ENCODE measurements around the gene SPATA2. TPM values are rescaled to one million over a fixed set of nuclear protein-coding genes. Genes with fewer than 3 reads are reported as not detected.
"Not testable (repeated sequence)": the region's sequence is repeated elsewhere in the genome, so short reads cannot be mapped to it uniquely, and the experiment has no call there.

Gene SPATA2
- total and polyA plus RNA-seq, 4 donors: 1.2 to 3.4 (median 1.4) TPM

DNA sequence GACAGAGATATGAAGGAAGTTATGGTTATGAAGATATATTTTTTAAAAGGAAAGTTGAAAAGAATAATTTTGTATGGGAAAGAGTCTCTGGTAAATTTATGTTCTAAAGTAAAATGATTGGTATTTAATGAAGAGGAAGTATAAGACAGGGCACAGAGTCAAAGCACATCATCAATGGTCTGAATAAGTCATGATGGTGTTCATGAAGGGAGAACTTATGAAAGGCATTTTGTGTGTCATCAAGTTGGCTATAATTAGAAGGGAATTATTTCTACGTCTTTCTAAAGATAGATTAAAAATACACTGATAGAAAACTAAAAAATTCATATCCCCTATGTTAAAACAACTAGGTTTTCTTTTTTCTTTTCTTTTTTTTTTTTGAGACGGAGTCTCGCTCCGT lies 46.1 kb upstream of the SPATA2 start:
- Histone ChIP-seq H3K36me3 (ENCODE audit: control insufficient read depth in 4 of 4, insufficient read depth in 3 of 4, low read depth in 1 of 4, low read length in 3 of 4) (peaks cover 0 to 9% (median 0%) of the 10 kb centered on the region in 4 donors), H3K4me1 (ENCODE audit: control insufficient read depth in 4 of 4, insufficient read depth in 4 of 4, low read length in 3 of 4) (peaks cover 0 to 1% (median 0%) of the 10 kb centered on the region in 4 donors)
- WGBS: 92% methylated on average over 4 of the region's 4 CpGs

GRCh38 chr20:49957089-49957938 lies 42.0 kb upstream of the SPATA2 start:
- H3K9ac ChIP-seq (ENCODE audit: low read depth in 1 of 2, low read length in 2 of 2); H3K4me3 ChIP-seq (ENCODE audit: low read depth in 1 of 3, low read length in 3 of 3); H3K9me3 ChIP-seq (ENCODE audit: control insufficient read depth in 4 of 4, low read length in 3 of 4); H3K27ac ChIP-seq (ENCODE audit: low read depth in 1 of 2, low read length in 2 of 2); H3K27me3 ChIP-seq (ENCODE audit: control insufficient read depth in 4 of 4, insufficient read depth in 4 of 4, low read length in 3 of 4); H3K4me1 ChIP-seq (ENCODE audit: control insufficient read depth in 4 of 4, insufficient read depth in 4 of 4, low read length in 3 of 4); DNase-seq (ENCODE audit: low spot score): not testable (repeated sequence)
- peaks cover 4 to 39% (median 28%) of the 10 kb centered on the region in 4 donors for H3K36me3 ChIP-seq (ENCODE audit: control insufficient read depth in 4 of 4, insufficient read depth in 3 of 4, low read depth in 1 of 4, low read length in 3 of 4)
- TF ChIP-seq HNF4A (conservative IDR thresholded peaks at IDR 0.05) (peak in 1 of 2 donors; percentile 5), RAD21 (IDR thresholded peaks at IDR 0.05) (peak in 1 of 2 donors; percentile 55), CTCF (IDR thresholded peaks at IDR 0.05; ENCODE audit: low read depth, low read length, missing input control) (peak; percentile 15)
- 84% methylated on average over 12 of the region's 12 CpGs for WGBS

More for the DNA sequence above, 46.1 kb upstream of the SPATA2 start:
- no peak for TF ChIP-seq SP1 (IDR thresholded peaks at IDR 0.05)
- no peak for TF ChIP-seq EGR1 (IDR thresholded peaks at IDR 0.05; ENCODE audit: low read depth in 2 of 2)
- no peak for TF ChIP-seq YY1 (IDR thresholded peaks at IDR 0.05)
- TF ChIP-seq TAF1 (conservative IDR thresholded peaks at IDR 0.05): no peak
- TF ChIP-seq, protein P1, sequence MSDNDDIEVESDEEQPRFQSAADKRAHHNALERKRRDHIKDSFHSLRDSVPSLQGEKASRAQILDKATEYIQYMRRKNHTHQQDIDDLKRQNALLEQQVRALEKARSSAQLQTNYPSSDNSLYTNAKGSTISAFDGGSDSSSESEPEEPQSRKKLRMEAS (IDR thresholded peaks at IDR 0.05): no peak
- TF ChIP-seq, protein P2, sequence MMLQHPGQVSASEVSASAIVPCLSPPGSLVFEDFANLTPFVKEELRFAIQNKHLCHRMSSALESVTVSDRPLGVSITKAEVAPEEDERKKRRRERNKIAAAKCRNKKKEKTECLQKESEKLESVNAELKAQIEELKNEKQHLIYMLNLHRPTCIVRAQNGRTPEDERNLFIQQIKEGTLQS (IDR thresholded peaks at IDR 0.05): no peak
- TF ChIP-seq, protein P3, sequence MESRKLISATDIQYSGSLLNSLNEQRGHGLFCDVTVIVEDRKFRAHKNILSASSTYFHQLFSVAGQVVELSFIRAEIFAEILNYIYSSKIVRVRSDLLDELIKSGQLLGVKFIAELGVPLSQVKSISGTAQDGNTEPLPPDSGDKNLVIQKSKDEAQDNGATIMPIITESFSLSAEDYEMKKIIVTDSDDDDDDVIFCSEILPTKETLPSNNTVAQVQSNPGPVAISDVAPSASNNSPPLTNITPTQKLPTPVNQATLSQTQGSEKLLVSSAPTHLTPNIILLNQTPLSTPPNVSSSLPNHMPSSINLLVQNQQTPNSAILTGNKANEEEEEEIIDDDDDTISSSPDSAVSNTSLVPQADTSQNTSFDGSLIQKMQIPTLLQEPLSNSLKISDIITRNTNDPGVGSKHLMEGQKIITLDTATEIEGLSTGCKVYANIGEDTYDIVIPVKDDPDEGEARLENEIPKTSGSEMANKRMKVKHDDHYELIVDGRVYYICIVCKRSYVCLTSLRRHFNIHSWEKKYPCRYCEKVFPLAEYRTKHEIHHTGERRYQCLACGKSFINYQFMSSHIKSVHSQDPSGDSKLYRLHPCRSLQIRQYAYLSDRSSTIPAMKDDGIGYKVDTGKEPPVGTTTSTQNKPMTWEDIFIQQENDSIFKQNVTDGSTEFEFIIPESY (IDR thresholded peaks at IDR 0.05): no peak
- no peak for TF ChIP-seq FOXA1 (IDR thresholded peaks at IDR 0.05)
- TF ChIP-seq HNF4A (conservative IDR thresholded peaks at IDR 0.05): no peak
- no peak for TF ChIP-seq NR2F2 (IDR thresholded peaks at IDR 0.05)
- TF ChIP-seq RAD21 (IDR thresholded peaks at IDR 0.05): no peak
- no peak for TF ChIP-seq HNF4G (IDR thresholded peaks at IDR 0.05)
- TF ChIP-seq RXRA (IDR thresholded peaks at IDR 0.05): no peak
- no peak for TF ChIP-seq CTCF (IDR thresholded peaks at IDR 0.05; ENCODE audit: low read depth, low read length, missing input control)
- no peak for TF ChIP-seq FOXA2 (IDR thresholded peaks at IDR 0.05)
- TF ChIP-seq JUND (IDR thresholded peaks at IDR 0.05): no peak
- Histone ChIP-seq H3K27ac (ENCODE audit: low read depth in 1 of 2, low read length in 2 of 2) (no peak overlapping the region), H3K9me3 (ENCODE audit: control insufficient read depth in 4 of 4, low read length in 3 of 4) (no peaks in the 10 kb centered on the region), H3K4me3 (ENCODE audit: low read depth in 1 of 3, low read length in 3 of 3) (no peak overlapping the region), H3K27me3 (ENCODE audit: control insufficient read depth in 4 of 4, insufficient read depth in 4 of 4, low read length in 3 of 4) (no peaks in the 10 kb centered on the region), H3K9ac (ENCODE audit: low read depth in 1 of 2, low read length in 2 of 2) (no peak overlapping the region)
- no peak for DNase-seq (ENCODE audit: low spot score)
